Endothelial cell of umbilical vein (primary cell): ENCODE results near the gene GNA12. TPM values are rescaled to one million over a fixed set of nuclear protein-coding genes. Genes with fewer than 3 reads are reported as not detected.

ENCODE experiments used
- BruUV-seq: library from RNA; stranded (reverse); fragments of 400-500 nt; replicated peaks from 2 replicates; lab custom pipeline; 2021; lab: Mats Ljungman, UMichigan
- CTCF ChIA-PET: fragments of 300-600, 350-600 bp; sonication (Branson Sonifier 250); formaldehyde crosslinking; loops from one replicate; lab custom pipeline; 2021; ENCODE audit warnings: antibody characterized with exemption, inconsistent platforms; lab: Charles Lee
- POLR2A ChIA-PET: fragments of 300-600, 350-600 bp; sonication (Branson Sonifier 250); formaldehyde crosslinking; loops from one replicate; lab custom pipeline; 2021; ENCODE audit warnings: antibody characterized with exemption, inconsistent platforms; lab: Charles Lee
- DNase-seq: peaks from one replicate; pipeline ENCODE4 v3.0.0-alpha.2; 2011; ENCODE audit warnings: low read depth, low spot score
- FAIRE-seq: peaks from 2 replicates; lab custom pipeline; 2011; peaks lifted over from hg19 to GRCh38; lab: Jason Lieb, UNC
- H2AFZ ChIP-seq: 2 replicates; pipeline ENCODE4 v1.6.0; 2012; ENCODE audit warnings: low read depth, low read length, control low read depth, inconsistent platforms
- H3K27ac ChIP-seq: 2 replicates; pipeline ENCODE4 v1.5.1; 2011; ENCODE audit warnings: low read depth, mild to moderate bottlenecking, control low read depth, low read length, moderate library complexity; ENCODE audit not compliant: insufficient read depth
- H3K27me3 ChIP-seq, 2 experiments: 2 replicates each; pipeline versions ENCODE4 v1.6.0 to v1.6.1; 2011; ENCODE audit warnings: low read length in 2 of 2, mixed read lengths in 1 of 2; ENCODE audit not compliant: control insufficient read depth in 2 of 2, insufficient read depth in 2 of 2
- H3K36me3 ChIP-seq, 2 experiments: 2 replicates in 1 of 2; 3 replicates in 1 of 2; pipeline ENCODE4 v1.5.1; 2011; ENCODE audit warnings: low read length in 2 of 2, mild to moderate bottlenecking in 1 of 2, moderate library complexity in 1 of 2; ENCODE audit not compliant: control insufficient read depth in 2 of 2, insufficient read depth in 2 of 2; ENCODE audit errors: extremely low read depth in 1 of 2
- H3K4me1 ChIP-seq: 3 replicates; pipeline ENCODE4 v1.5.1; 2011; ENCODE audit warnings: mild to moderate bottlenecking, low read length; ENCODE audit not compliant: control insufficient read depth, insufficient read depth; ENCODE audit errors: extremely low read depth
- H3K4me2 ChIP-seq: 2 replicates; pipeline ENCODE4 v1.6.1; 2011; ENCODE audit warnings: low read length, control low read depth, mixed read lengths; ENCODE audit not compliant: insufficient read depth
- H3K4me3 ChIP-seq, 3 experiments: fragments of 200-600 bp in 1 of 3; sonication (generic), shearing (Covaris generic) in 1 of 3; replicated peaks in 1 of 3; 2 replicates each; pipeline ENCODE4 v1.5.1; 2011 to 2016; ENCODE audit warnings: control low read depth in 3 of 3, low read length in 3 of 3, mild to moderate bottlenecking in 2 of 3, inconsistent platforms in 1 of 3, low read depth in 1 of 3, moderate library complexity in 1 of 3; ENCODE audit not compliant: insufficient read depth in 1 of 3
- H3K79me2 ChIP-seq: 2 replicates; pipeline ENCODE4 v1.6.0; 2012; ENCODE audit warnings: low read length, inconsistent platforms; ENCODE audit not compliant: control insufficient read depth, insufficient read depth
- H3K9ac ChIP-seq: replicated peaks from 2 replicates; pipeline ENCODE3; 2011; ENCODE audit warnings: low read length, control low read depth; ENCODE audit not compliant: insufficient read depth; ENCODE audit errors: extremely low read depth
- H3K9me1 ChIP-seq: replicated peaks from 3 replicates; pipeline ENCODE4 v1.6.0; 2011; ENCODE audit warnings: mild to moderate bottlenecking, low read length; ENCODE audit not compliant: control insufficient read depth, insufficient read depth; ENCODE audit errors: extremely low read depth
- H3K9me3 ChIP-seq: replicated peaks from 2 replicates; pipeline ENCODE4 v1.5.1; 2012; ENCODE audit warnings: low read length, inconsistent platforms; ENCODE audit not compliant: control insufficient read depth, insufficient read depth
- H4K20me1 ChIP-seq: replicated peaks from 2 replicates; pipeline ENCODE3; 2011; ENCODE audit warnings: mild to moderate bottlenecking, low read length; ENCODE audit not compliant: control insufficient read depth, insufficient read depth; ENCODE audit errors: extremely low read depth
- EZH2 ChIP-seq: IDR thresholded peaks from 2 replicates; pipeline ENCODE4 v1.6.1; 2012; ENCODE audit warnings: borderline replicate concordance, low read depth, mild to moderate bottlenecking, moderate library complexity, low read length, inconsistent platforms; ENCODE audit not compliant: severe bottlenecking
- FOS ChIP-seq: IDR thresholded peaks from 2 replicates; pipeline ENCODE4 v1.6.1; 2011; ENCODE audit warnings: mild to moderate bottlenecking, low read length, moderate library complexity, borderline replicate concordance; ENCODE audit not compliant: insufficient read depth
- GATA2 ChIP-seq: IDR thresholded peaks from 2 replicates; pipeline ENCODE4 v1.7.0; 2011; ENCODE audit warnings: low read depth, mild to moderate bottlenecking, moderate library complexity, mixed read lengths, low read length; ENCODE audit not compliant: insufficient read length, insufficient read depth
- JUN ChIP-seq: IDR thresholded peaks from 2 replicates; pipeline ENCODE4 v1.6.1; 2011; ENCODE audit warnings: borderline replicate concordance, low read depth; ENCODE audit not compliant: insufficient read length, insufficient read depth
- MYC ChIP-seq: IDR thresholded peaks from one replicate; pipeline ENCODE4 v1.6.1; 2011; ENCODE audit warnings: mild to moderate bottlenecking, low read depth, low read length
- POLR2A ChIP-seq: IDR thresholded peaks from 2 replicates; pipeline ENCODE4 v1.6.1; 2012; ENCODE audit warnings: low read depth, mild to moderate bottlenecking, control low read depth, low read length
- POLR2AphosphoS5 ChIP-seq: IDR thresholded peaks from 2 replicates; pipeline ENCODE4 v1.6.1; 2012; ENCODE audit warnings: low read depth, mild to moderate bottlenecking, control low read depth, low read length, moderate library complexity; ENCODE audit not compliant: insufficient read depth
- dilution Hi-C: fragments of 300-500 bp; cut with MboI; formaldehyde crosslinking; loops from one replicate; pipeline ENCODE4 v1.15.0; 2019; ENCODE audit warnings: low sequenced_read_pairs; ENCODE audit not compliant: extremely low pct_ligation_motif_present
- intact Hi-C: fragments of 100-400 bp; cut with micrococcal nuclease; formaldehyde crosslinking; loops from one replicate; pipeline ENCODE4 v1.10.0; 2022
- polyA plus RNA-seq, 4 experiments: library from polyadenylated mRNA; depleted of rRNA in 3 of 4; stranded (reverse) in 3 of 4; unstranded in 1 of 4; fragments of >200 nt; gene quantifications; 2 replicates each; pipeline versions ENCODE4 v1.2.1 to v1.2.3, GENCODE V29; 2011 to 2012; ENCODE audit warnings: missing spikeins in 1 of 4
- total RNA-seq: library from RNA; stranded (reverse); gene quantifications from 2 replicates; pipeline ENCODE4 v1.2.3, GENCODE V29; 2021
- TF ChIP-seq, protein P1 (sequence below): IDR thresholded peaks from 2 replicates; pipeline ENCODE4 v1.6.1; 2011; ENCODE audit not compliant: insufficient read depth, insufficient read length
- TF ChIP-seq, protein P2 (sequence below), 2 donors: IDR thresholded peaks; 1 replicate in 1 of 2; 2 replicates in 1 of 2; pipeline ENCODE4 v1.5.1; 2011; ENCODE audit warnings: low read length in 2 of 2, mild to moderate bottlenecking in 2 of 2, moderate library complexity in 2 of 2, control low read depth in 1 of 2, inconsistent platforms in 1 of 2, low read depth in 1 of 2; ENCODE audit not compliant: insufficient read depth in 1 of 2; ENCODE audit errors: extremely low read depth in 1 of 2

The GNA12 gene
- total and polyA plus RNA-seq, 2 donors (not counting 3 experiments of a cell fraction or from before 2014, with no cell fraction given): 63.0 to 75.1 TPM

GRCh38 chr7:2856388-2857169, 12.5 kb upstream of the GNA12 start:
- Histone ChIP-seq H4K20me1 (no peaks in the 10 kb centered on the region), H3K4me3 (no peak overlapping the region), H2AFZ (no peak overlapping the region), H3K36me3 (no peaks in the 10 kb centered on the region), H3K4me2 (no peak overlapping the region), H3K4me1 (no peaks in the 10 kb centered on the region), H3K27ac (no peak overlapping the region), H3K9ac (no peak overlapping the region), H3K79me2 (no peaks in the 10 kb centered on the region), H3K9me1 (no peaks in the 10 kb centered on the region), H3K27me3 (no peaks in the 10 kb centered on the region), H3K9me3 (no peaks in the 10 kb centered on the region)
- dilution Hi-C loops (no loop called here), intact Hi-C loops (no loop called here)
- FAIRE-seq (no peak), DNase-seq (no peak)
- no TSS peak for BruUV-seq
- ChIA-PET CTCF (no interaction called here), POLR2A (no interaction called here)
- TF ChIP-seq, protein P1, sequence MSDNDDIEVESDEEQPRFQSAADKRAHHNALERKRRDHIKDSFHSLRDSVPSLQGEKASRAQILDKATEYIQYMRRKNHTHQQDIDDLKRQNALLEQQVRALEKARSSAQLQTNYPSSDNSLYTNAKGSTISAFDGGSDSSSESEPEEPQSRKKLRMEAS: no peak
- no peak for TF ChIP-seq FOS

DNA sequence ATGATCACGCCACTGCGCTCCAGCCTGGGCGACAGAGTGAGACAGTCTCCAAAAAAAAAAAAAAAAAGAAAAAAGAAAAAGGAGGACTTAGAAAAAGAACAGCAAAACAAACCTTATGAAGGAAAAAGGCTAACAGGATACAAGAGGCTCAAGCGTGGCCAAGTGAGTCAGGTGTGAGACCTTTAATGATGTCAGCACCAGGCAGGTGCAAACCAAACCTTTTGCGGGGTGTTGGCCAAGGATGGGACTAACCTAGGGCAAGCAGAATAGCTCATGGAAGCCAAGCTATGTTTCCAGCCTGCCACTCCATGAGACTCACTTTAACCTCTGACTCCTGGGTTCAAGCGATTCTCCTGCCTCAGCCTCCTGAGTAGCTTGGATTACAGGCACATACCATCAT, 11.3 kb upstream of the GNA12 start:
- no TSS peak for BruUV-seq
- no peaks in the 10 kb centered on the region for H4K20me1 ChIP-seq
- H3K27me3 ChIP-seq: no peaks in the 10 kb centered on the region
- no peaks in the 10 kb centered on the region for H3K4me1 ChIP-seq
- H3K9me3 ChIP-seq: no peaks in the 10 kb centered on the region
- FAIRE-seq (no peak), DNase-seq (no peak)
- no peak overlapping the region for H3K27ac ChIP-seq
- ChIA-PET CTCF (interaction anchor here (1.1 kb wide), 2 partner anchors 18 to 184 kb away, joined by 3 read pairs; no protein-coding TSS in a partner anchor), POLR2A (no interaction called here)
- H3K36me3 ChIP-seq: no peaks in the 10 kb centered on the region
- no peak overlapping the region for H3K4me2 ChIP-seq
- intact Hi-C loops (no loop called here), dilution Hi-C loops (no loop called here)
- no peak overlapping the region for H3K4me3 ChIP-seq
- H3K9ac ChIP-seq: no peak overlapping the region
- no peaks in the 10 kb centered on the region for H3K9me1 ChIP-seq
- TF ChIP-seq EZH2 (no peak), GATA2 (no peak), POLR2AphosphoS5 (no peak), FOS (no peak), POLR2A (no peak), JUN (no peak), MYC (no peak)
- TF ChIP-seq, protein P1: no peak
- TF ChIP-seq, protein P2, sequence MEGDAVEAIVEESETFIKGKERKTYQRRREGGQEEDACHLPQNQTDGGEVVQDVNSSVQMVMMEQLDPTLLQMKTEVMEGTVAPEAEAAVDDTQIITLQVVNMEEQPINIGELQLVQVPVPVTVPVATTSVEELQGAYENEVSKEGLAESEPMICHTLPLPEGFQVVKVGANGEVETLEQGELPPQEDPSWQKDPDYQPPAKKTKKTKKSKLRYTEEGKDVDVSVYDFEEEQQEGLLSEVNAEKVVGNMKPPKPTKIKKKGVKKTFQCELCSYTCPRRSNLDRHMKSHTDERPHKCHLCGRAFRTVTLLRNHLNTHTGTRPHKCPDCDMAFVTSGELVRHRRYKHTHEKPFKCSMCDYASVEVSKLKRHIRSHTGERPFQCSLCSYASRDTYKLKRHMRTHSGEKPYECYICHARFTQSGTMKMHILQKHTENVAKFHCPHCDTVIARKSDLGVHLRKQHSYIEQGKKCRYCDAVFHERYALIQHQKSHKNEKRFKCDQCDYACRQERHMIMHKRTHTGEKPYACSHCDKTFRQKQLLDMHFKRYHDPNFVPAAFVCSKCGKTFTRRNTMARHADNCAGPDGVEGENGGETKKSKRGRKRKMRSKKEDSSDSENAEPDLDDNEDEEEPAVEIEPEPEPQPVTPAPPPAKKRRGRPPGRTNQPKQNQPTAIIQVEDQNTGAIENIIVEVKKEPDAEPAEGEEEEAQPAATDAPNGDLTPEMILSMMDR (IDR thresholded peaks at IDR 0.05; ENCODE audit: extremely low read depth in 1 of 2, insufficient read depth in 1 of 2, low read depth in 1 of 2, low read length in 2 of 2): no peak
- no peaks in the 10 kb centered on the region for H3K79me2 ChIP-seq
- H2AFZ ChIP-seq: no peak overlapping the region
